Keratinocyte (primary cell): ENCODE data around the gene ARHGAP40. TPM values are rescaled to one million over a fixed set of nuclear protein-coding genes. Genes with fewer than 3 reads are reported as not detected.

Experiments
- DNase-seq: peaks from one replicate; pipeline ENCODE4 v3.0.0-alpha.2; 2011; ENCODE audit warnings: low read depth, missing footprints, low spot score
- FAIRE-seq: peaks from 2 replicates; lab custom pipeline; 2011; peaks lifted over from hg19 to GRCh38; lab: Jason Lieb, UNC
- H2AFZ ChIP-seq: 2 replicates; pipeline ENCODE4 v1.6.0; 2012; ENCODE audit warnings: low read length, control low read depth, inconsistent platforms; ENCODE audit not compliant: control insufficient read depth
- H3K27ac ChIP-seq: 2 replicates; pipeline ENCODE4 v1.5.1; 2011; ENCODE audit warnings: low read length; ENCODE audit not compliant: control insufficient read depth, insufficient read depth
- H3K27me3 ChIP-seq: 3 replicates; pipeline ENCODE4 v1.6.0; 2011; ENCODE audit warnings: low read length; ENCODE audit not compliant: control insufficient read depth, insufficient read depth; ENCODE audit errors: extremely low read depth
- H3K36me3 ChIP-seq, 2 experiments: 2 replicates in 1 of 2; 3 replicates in 1 of 2; pipeline ENCODE4 v1.5.1; 2011; ENCODE audit warnings: low read length in 2 of 2, mild to moderate bottlenecking in 1 of 2; ENCODE audit not compliant: control insufficient read depth in 2 of 2, insufficient read depth in 2 of 2; ENCODE audit errors: extremely low read depth in 1 of 2
- H3K4me1 ChIP-seq: 3 replicates; pipeline ENCODE4 v1.5.1; 2011; ENCODE audit warnings: low read length; ENCODE audit not compliant: control insufficient read depth, insufficient read depth; ENCODE audit errors: extremely low read depth
- H3K4me2 ChIP-seq: 3 replicates; pipeline ENCODE4 v1.6.0; 2011; ENCODE audit warnings: low read depth, low read length; ENCODE audit not compliant: control insufficient read depth, insufficient read depth; ENCODE audit errors: extremely low read depth
- H3K4me3 ChIP-seq, 3 experiments: fragments of 200-600 bp in 1 of 3; sonication (generic) in 1 of 3; 2 replicates in 2 of 3; 3 replicates in 1 of 3; pipeline ENCODE4 v1.5.1; 2011 to 2016; ENCODE audit warnings: low read length in 3 of 3, mild to moderate bottlenecking in 3 of 3, control low read depth in 2 of 3, inconsistent platforms in 1 of 3, low read depth in 1 of 3, mixed read lengths in 1 of 3, mixed run types in 1 of 3, moderate library complexity in 1 of 3; ENCODE audit not compliant: control insufficient read depth in 2 of 3, insufficient read depth in 2 of 3; ENCODE audit errors: extremely low read depth in 1 of 3
- H3K79me2 ChIP-seq: 2 replicates; pipeline ENCODE4 v1.6.0; 2012; ENCODE audit warnings: low read length; ENCODE audit not compliant: control insufficient read depth, insufficient read depth
- H3K9ac ChIP-seq: 3 replicates; pipeline ENCODE4 v1.6.0; 2011; ENCODE audit warnings: low read length; ENCODE audit not compliant: control insufficient read depth, insufficient read depth; ENCODE audit errors: extremely low read depth
- H3K9me1 ChIP-seq: 3 replicates; pipeline ENCODE4 v1.6.0; 2011; ENCODE audit warnings: low read length; ENCODE audit not compliant: control insufficient read depth, insufficient read depth; ENCODE audit errors: extremely low read depth
- H3K9me3 ChIP-seq: 2 replicates; pipeline ENCODE4 v1.5.1; 2012; ENCODE audit warnings: low read depth, low read length; ENCODE audit not compliant: control insufficient read depth
- H4K20me1 ChIP-seq: 3 replicates; pipeline ENCODE4 v1.6.0; 2011; ENCODE audit warnings: low read length; ENCODE audit not compliant: control insufficient read depth, insufficient read depth; ENCODE audit errors: extremely low read depth
- EZH2 ChIP-seq: IDR thresholded peaks from one replicate; pipeline ENCODE4 v1.6.1; 2012; ENCODE audit warnings: inconsistent platforms, mild to moderate bottlenecking, low read length, moderate library complexity
- dilution Hi-C: fragments of 300-500 bp; cut with MboI; formaldehyde crosslinking; loops from one replicate; pipeline ENCODE4 v1.7.0; 2020; ENCODE audit warnings: low sequenced_read_pairs; ENCODE audit not compliant: extremely low pct_ligation_motif_present
- polyA plus RNA-seq, 5 experiments: library from polyadenylated mRNA; depleted of rRNA in 3 of 5; stranded (reverse) in 3 of 5; stranded (forward) in 1 of 5; unstranded in 1 of 5; fragments of >200 nt; gene quantifications; 1 replicate in 1 of 5; 2 replicates in 3 of 5; 3 replicates in 1 of 5; pipeline versions ENCODE4 v1.2.1 to v1.2.3, GENCODE V29; 2011 to 2012; ENCODE audit warnings: missing spikeins in 2 of 5, low read depth in 1 of 5, low replicate concordance in 1 of 5
- TF ChIP-seq, protein P1 (sequence below), 3 experiments: IDR thresholded peaks in 1 of 3; conservative IDR thresholded peaks in 1 of 3; optimal IDR thresholded peaks in 1 of 3; 2 replicates in 2 of 3; 3 replicates in 1 of 3; pipeline versions ENCODE3 to v1.5.1; 2011; ENCODE audit warnings: low read length in 3 of 3, mild to moderate bottlenecking in 3 of 3, moderate library complexity in 2 of 3, control low read depth in 1 of 3, inconsistent platforms in 1 of 3; ENCODE audit not compliant: insufficient read depth in 2 of 3; ENCODE audit errors: extremely low read depth in 1 of 3

The ARHGAP40 gene
- polyA plus RNA-seq, 1 donor (not counting 4 experiments of a cell fraction or from before 2014, with no cell fraction given) = 1.0 TPM

GRCh38 chr20:38671186-38671585, 69.6 kb downstream of the ARHGAP40 start:
- dilution Hi-C loops = no loop called here
- H3K4me2 ChIP-seq = no peak overlapping the region
- H3K79me2 ChIP-seq = no peaks in the 10 kb centered on the region
- H4K20me1 ChIP-seq = no peaks in the 10 kb centered on the region
- no peak overlapping the region for H3K4me3 ChIP-seq
- no peaks in the 10 kb centered on the region for H3K36me3 ChIP-seq
- no peaks in the 10 kb centered on the region for H3K9me1 ChIP-seq
- H3K4me1 ChIP-seq = peaks cover 9% of the 10 kb centered on the region
- FAIRE-seq = no peak
- no peak overlapping the region for H3K9ac ChIP-seq
- H2AFZ ChIP-seq = no peak overlapping the region
- no peak for DNase-seq
- peaks cover 26% of the 10 kb centered on the region for H3K27me3 ChIP-seq
- TF ChIP-seq, protein P1, sequence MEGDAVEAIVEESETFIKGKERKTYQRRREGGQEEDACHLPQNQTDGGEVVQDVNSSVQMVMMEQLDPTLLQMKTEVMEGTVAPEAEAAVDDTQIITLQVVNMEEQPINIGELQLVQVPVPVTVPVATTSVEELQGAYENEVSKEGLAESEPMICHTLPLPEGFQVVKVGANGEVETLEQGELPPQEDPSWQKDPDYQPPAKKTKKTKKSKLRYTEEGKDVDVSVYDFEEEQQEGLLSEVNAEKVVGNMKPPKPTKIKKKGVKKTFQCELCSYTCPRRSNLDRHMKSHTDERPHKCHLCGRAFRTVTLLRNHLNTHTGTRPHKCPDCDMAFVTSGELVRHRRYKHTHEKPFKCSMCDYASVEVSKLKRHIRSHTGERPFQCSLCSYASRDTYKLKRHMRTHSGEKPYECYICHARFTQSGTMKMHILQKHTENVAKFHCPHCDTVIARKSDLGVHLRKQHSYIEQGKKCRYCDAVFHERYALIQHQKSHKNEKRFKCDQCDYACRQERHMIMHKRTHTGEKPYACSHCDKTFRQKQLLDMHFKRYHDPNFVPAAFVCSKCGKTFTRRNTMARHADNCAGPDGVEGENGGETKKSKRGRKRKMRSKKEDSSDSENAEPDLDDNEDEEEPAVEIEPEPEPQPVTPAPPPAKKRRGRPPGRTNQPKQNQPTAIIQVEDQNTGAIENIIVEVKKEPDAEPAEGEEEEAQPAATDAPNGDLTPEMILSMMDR (optimal IDR thresholded peaks at IDR 0.05 in 1 of 3, IDR thresholded peaks at IDR 0.05 in 1 of 3, conservative IDR thresholded peaks at IDR 0.05 in 1 of 3; ENCODE audit: extremely low read depth in 1 of 3, insufficient read depth in 2 of 3, low read length in 3 of 3) = no peak
- no peak for TF ChIP-seq EZH2
- no peaks in the 10 kb centered on the region for H3K9me3 ChIP-seq
- no peak overlapping the region for H3K27ac ChIP-seq

GRCh38 chr20:38671701-38672292, 70.2 kb downstream of the ARHGAP40 start:
- dilution Hi-C loops = no loop called here
- H3K27me3 ChIP-seq = peaks cover 26% of the 10 kb centered on the region
- no peaks in the 10 kb centered on the region for H3K9me1 ChIP-seq
- TF ChIP-seq, protein P1 (optimal IDR thresholded peaks at IDR 0.05 in 1 of 3, IDR thresholded peaks at IDR 0.05 in 1 of 3, conservative IDR thresholded peaks at IDR 0.05 in 1 of 3; ENCODE audit: extremely low read depth in 1 of 3, insufficient read depth in 2 of 3, low read length in 3 of 3) = no peak
- TF ChIP-seq EZH2 = no peak
- DNase-seq = no peak
- no peaks in the 10 kb centered on the region for H3K79me2 ChIP-seq
- H2AFZ ChIP-seq = no peak overlapping the region
- H3K9me3 ChIP-seq = no peaks in the 10 kb centered on the region
- no peak overlapping the region for H3K4me2 ChIP-seq
- H3K4me1 ChIP-seq = peaks cover 9% of the 10 kb centered on the region
- FAIRE-seq = no peak
- no peak overlapping the region for H3K27ac ChIP-seq
- no peaks in the 10 kb centered on the region for H3K36me3 ChIP-seq
- no peaks in the 10 kb centered on the region for H4K20me1 ChIP-seq
- H3K4me3 ChIP-seq = no peak overlapping the region
- H3K9ac ChIP-seq = no peak overlapping the region
